GM21528 (cell line): ENCODE results near the gene FUT1.
"Not testable (repeated sequence)": the region's sequence is repeated elsewhere in the genome, so short reads cannot be mapped to it uniquely, and the experiment has no call there.

ENCODE experiments used
- ATAC-seq: cut with Tn5 transposase; IDR thresholded peaks from one replicate; pipeline ENCODE4 v1.9.1; 2021; ENCODE audit warnings: mild to moderate bottlenecking, moderate library complexity; ENCODE audit not compliant: unreplicated experiment, low FRiP score

The FUT1 gene

DNA sequence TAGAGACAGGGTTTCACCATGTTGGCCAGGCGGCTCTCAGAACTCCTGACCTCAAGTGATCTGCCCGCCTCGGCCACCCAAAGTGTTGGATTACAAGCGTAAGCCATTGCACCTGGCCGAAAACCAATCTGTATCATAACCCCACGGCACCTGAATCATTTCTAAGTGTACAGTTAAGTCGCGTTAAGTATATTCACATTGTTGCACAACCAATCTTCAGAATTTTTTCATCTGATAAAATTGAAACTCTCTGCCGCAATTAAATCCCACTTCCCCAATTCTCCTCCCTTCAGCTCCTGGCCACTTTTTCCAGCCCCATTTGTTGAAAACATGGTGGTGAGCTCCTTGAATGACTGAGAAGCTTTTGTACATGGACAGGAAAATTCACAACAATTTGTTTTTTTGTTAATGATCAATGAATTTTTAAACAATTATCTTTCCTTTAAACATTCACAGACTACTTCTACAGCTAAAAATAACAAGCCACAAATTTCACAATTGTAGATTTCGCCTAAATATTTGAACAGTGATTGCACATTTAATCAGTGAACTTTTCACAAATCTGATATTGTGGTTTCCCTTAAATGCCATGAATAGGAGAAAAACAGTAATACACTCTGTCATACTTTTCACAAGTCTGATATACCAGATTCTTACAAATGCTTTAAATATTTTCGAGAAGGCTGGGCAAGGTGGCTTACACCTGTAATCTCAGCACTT, 16.7 kb upstream of the FUT1 start:
- ATAC-seq: no peak

DNA sequence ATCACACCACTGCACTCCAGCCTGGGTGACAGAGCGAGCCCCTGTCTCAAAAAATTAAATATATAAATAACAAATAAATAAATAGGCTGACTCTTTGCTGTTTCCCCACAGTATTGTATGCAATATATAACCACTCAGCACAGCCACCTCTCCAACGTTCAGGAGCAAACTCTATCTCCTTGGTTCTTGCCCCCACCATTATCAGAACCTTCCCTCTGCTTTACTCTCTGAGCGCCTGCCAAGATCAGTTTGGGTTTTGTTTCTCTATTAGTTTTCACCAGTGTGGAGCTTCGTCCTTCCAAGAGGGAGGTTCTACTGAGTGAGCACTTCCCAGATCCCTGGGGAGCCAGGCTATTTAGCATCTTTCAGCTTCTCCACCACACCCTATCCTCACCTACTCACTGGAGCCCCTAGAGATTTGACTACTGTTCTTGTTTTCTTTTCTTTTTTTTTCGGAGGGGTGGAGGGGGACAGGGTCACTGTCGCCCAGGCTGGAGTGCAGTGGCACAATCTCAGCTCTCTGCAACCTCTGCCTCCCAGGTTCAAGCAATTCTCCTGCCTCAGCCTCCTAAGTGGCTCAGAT, 15.8 kb upstream of the FUT1 start:
- not testable (repeated sequence) for ATAC-seq

- ATAC-seq: not testable (repeated sequence)
These were observed 13.4 kb upstream of the FUT1 start for GRCh38 chr19:48765816-48766215.

DNA sequence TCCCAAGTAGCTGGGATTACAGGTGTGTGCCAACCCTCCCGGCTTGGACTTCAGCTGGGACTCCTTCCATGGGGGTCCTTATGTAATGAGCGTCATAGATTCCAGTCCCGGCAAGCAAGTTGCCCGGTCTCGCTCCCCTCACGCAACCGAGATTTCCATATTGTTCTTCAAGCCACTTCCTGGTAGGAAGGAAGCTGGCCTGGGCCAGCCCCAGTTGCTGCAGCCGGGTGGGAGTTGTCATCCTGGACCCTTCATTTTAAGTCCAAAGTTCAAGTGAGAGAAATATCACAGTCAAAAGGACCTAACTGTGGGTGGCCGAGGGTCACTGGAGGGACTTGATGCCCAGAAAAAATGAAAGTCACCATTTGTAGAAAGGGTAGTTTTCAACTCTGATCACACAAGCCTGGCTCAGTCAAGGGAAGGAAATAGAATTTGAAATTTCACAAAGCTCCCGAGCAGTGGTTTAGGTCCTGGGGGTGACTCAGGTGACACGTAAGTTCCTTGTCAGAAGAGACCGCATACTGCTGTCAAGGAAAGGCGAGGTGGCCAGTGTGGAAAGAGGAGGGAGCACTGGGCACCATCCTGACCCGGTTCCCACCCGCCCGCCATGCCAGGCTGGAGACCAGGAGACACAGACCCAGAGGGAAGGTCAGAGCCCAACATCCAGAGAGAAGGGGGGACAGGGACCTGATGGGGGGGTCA, 8.2 kb upstream of the FUT1 start:
- no peak for ATAC-seq

DNA sequence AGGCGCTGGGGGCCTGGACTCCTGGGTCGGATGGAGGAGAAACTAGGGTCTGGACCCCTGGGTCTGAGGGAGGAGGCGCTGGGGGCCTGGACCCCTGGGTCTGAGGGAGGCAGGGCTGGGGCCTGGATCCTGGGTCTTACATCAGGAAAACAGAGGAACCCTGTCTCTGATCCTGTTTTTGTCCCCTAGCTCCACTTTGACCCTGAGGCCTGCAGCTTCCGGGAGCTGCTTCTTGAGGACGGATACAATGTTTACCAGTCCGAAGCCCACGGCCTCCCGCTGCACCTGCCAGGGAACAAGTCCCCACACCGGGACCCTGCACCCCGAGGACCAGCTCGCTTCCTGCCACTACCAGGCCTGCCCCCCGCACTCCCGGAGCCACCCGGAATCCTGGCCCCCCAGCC, 5.3 kb upstream of the FUT1 start:
- no peak for ATAC-seq

DNA sequence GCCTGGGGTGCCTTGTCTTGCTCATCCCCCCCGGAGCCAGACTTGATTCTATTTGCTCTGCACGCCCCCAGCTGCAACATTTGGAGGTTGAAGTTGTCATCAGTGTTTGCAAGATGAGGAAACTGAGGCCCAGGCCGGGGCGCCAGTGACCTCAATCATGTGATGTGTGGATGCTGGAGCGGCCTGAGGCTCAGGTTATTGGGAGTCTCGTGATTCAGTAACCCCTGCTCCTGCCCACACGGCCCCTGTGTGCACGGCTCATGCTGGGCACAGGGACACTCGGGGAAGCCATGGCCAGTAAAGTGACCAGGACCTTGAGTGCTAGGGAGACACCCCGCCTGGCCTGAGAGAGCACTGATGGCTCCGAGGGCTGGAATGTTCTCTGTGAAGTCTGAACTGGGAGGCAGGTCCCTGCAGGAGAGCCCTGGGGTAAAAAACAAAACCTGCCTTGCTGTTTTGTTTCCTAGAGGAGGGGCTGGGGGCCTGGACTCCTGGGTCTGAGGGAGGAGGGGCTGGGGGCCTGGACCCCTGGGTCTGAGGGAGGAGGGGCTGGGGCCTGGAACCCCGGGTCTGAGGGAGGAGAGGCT, 4.7 kb upstream of the FUT1 start:
- ATAC-seq: no peak

- ATAC-seq: no peak
These were observed 4.2 kb upstream of the FUT1 start for GRCh38 chr19:48756686-48757085.

- no peak for ATAC-seq
These were observed 3.8 kb upstream of the FUT1 start for GRCh38 chr19:48756212-48756611.

GRCh38 chr19:48755787-48756186, 3.3 kb upstream of the FUT1 start:
- ATAC-seq: no peak

DNA sequence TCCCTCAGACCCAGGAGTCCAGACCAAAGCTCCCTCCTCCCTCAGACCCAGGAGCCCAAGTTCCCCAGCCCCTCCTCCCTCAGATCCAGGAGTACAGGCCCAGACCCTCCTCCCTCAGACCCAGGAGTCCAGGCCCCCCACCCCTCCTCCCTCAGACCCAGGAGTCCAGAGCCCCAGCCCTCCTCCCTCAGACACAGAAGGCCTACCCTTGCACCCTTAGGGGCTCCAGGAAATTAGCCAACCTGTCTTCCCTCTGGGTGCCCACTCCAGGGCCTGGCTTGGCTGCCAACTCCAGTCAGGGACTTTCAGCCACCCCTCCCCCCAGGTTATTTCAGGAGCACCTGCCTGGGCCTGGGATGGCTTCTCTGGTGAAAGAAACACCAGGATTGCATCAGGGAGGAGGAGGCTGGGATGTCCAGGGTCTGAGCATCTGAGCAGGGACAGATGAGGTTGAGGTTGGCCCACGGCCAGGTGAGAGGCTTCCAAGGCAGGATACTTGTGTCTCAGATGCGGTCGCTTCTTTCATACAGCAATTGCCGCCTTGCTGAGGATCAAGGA, 2.7 kb upstream of the FUT1 start, which contains the start of gene FGF21:
TSS of gene FGF21 (plus strand) at position 441 of the 558 bp plus-strand sequence. CDS start 713 bp downstream, outside the sequence.
- ATAC-seq: no peak

DNA sequence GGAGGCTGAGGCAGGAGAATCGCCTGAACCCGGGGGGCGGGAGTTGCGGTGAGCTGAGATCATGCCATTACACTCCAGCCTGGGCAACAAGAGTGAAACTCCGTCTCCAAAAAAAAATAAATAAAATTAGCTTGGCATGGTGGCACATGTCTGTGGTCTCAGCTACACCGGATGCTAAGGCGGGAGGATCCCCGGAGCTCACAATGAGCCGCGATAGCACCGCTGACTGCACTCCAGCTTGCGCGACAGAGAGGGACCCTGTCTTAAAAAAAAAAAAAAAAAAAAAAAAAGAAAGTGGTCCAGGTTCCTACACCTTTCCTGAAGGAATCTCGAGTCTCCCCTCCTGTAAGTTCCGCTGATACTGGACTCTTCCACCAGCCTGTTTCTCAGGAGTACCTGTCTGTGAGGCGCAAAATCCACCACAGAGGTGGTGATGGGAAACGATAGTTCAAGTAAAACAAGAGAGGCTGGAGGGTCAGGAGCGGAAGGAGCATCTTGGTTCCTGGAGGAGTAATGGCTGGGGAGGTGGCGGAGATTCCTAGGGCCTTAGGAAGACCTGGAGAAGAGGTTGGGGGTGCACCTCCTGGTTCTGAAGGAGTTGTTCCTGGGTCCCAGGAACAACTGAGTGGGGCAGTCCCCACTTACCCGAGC, 471 bp downstream of the FUT1 start:
- no peak for ATAC-seq

DNA sequence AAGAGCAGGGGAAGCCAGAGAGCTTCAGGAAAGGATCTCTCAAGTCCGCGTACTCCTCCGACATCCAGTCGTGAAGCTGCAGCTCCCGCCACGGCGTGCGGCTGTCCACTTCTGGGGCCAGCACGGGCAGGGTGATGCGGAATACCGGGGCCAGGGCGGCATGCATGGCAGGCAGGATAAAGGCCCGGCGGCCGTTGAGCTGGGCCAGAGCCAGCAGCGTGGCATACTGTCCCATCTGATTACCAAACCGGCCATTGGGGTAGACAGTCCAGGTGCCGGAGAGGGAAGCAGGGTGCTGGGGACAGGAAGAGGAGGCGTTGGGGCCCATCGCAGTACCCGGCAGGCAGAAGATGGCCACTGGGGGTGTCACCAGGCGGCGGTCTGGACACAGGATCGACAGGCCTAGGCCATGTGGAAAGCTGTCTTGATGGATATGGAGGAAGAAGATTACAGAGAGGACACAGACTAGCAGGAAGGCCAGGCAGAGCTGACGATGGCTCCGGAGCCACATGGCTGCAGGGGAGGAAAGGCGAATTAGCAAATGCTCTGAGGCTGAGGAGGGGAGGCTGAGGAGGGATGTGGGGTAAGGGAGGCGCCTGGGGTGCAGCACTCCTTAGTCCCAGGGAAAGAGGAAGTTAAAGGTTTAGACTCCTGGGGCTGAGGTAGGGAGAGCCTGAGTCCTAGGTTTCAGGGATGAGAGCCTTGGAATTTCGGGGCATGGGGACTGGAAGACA, 1.5 kb downstream of the FUT1 start:
- ATAC-seq: no peak

DNA sequence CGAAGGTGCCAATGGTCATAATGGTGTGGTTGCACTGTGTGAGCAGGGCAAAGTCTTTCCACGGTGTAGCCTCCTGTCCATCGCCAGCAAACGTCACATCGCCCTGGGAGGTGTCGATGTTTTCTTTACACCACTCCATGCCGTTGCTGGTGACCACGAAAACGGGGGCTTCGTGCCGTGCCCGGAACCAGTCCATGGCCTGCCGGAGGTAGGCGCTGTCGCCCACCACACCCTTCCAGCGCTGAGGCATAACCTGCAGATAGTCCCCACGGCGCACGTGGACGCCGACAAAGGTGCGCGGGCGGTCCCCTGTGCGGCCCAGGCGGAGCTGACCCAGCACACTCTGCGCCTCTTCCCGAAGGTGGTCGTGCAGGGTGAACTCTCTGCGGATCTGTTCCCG, 2.1 kb downstream of the FUT1 start:
- ATAC-seq: no peak

DNA sequence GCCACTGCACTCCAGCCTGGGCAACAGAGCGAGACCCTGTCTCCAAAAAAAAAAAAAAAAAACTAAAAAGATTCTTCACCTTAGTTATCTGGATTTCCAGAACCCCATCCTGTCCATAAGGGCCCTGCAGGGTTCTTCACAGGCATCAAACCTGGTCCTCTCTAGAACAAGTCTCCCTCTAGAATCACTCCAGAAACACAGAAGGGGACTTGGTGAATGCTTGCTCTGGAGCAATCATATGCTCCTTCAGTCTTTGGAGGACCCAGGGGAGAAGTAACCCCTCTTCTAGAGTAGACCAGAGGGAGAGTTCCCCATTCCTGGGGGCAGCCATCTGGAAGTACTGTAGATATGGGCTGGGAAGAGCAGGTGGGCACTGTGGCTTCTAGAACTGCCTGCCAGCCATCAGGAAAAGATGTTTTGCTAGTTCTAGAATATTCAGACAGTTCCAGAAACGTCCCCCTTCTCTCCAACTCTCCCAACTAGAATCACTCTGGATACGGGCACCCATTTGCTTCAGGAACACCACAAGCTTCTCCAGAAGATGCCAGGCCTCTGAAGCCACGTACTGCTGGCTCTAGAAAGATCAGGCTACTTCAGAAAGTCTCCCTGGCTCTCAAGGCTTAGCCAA, 2.8 kb downstream of the FUT1 start:
- ATAC-seq: no peak

GRCh38 chr19:48746738-48747575, 5.5 kb downstream of the FUT1 start, which contains the start of gene IZUMO1:
Gene IZUMO1, minus strand, starts transcription at chr19:48746909. Its CDS starts 1,050 bp downstream, at chr19:48745859.
- ATAC-seq: no peak

- no peak for ATAC-seq
These were observed 6.3 kb downstream of the FUT1 start for GRCh38 chr19:48746110-48746509.

DNA sequence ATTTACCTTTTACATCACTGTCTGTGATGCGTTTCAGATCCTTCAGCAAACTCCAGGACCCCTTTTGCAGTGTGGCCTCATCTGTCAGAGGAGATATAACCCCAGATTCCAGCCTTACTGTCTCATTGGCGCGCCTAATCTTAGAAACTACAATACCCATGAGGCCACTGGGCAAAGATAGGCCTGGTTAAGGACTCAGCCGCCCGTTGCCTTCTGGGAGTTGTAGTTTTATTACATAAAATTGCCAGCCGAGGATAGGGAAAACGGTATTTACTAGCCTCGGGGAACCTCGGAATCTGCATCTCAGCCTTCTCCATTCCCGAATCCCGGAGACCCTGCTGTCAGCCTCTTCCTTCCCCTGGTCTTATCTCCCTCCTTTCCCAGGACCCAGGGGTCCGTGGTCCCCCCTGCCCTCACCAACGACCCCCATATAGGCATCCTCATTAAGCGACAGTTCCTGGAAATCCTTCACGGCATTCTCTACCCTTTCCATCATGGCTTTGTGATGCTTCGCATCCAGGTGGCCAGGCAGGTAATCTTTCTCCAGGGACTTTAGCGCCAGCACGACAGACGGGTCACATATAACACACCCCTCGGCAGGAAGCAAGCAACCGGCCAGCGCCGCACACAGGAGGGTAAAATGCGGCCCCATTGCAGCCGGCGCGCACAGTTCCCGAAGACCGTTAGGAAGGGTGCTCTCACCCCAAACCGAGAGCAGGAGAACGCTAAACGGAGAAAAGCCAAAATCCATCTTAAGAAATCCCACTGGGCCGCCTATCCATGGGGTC, 7.0 kb downstream of the FUT1 start:
- ATAC-seq: no peak

DNA sequence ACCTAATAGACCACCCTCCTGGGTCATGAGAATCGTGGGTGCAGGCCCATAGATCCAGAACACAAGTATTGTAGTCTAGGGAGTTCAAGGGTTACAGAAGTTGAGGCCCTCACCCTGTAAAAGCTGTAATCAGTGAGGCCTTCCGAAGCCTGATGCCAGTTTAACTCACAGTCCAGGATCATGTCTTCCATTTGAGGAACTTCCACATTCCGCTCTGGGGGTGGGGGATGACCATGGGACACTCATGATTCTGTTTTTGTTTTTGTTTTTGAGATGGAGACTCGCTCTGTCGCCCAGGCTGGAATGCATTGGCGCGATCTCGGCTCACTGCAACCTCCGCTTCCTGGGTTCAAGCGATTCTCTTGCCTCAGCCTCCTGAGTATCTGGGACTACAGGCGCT, 10.3 kb downstream of the FUT1 start:
- no peak for ATAC-seq
